ENCODE data around the gene ANKRD27. TPM values are rescaled to one million over a fixed set of nuclear protein-coding genes. Genes with fewer than 3 reads are reported as not detected.
"Not testable (repeated sequence)": the region's sequence is repeated elsewhere in the genome, so short reads cannot be mapped to it uniquely, and the experiment has no call there.

Gene ANKRD27
- total RNA-seq, 1 donor from 2014 or later, result 32.4 TPM

DNA sequence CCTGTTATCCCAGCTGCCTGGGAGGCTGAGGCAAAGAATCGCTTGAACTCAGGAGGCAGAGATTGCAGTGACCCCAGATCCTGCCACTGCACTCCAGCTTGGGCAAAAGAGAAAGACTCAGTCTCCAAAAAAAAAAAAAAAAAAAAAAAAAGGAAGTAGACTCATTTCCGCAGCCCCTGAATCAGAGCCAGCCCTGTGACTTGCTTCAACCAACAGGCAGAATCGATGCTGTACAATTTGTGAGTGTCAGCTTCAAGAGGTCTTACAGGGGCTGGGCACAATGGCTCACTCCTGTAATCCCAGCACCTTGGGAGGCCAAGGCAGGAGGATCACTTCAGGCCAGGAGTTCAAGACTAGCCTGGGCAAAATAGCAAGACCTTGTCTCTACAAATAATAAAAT lies 12.8 kb downstream of the ANKRD27 start:
- no peaks in the 10 kb centered on the region for H3K9me3 ChIP-seq
- no peak for DNase-seq (ENCODE audit: extremely low spot score in 2 of 2)
- H3K27me3 ChIP-seq, result no peaks in the 10 kb centered on the region
- TF ChIP-seq, protein P1, sequence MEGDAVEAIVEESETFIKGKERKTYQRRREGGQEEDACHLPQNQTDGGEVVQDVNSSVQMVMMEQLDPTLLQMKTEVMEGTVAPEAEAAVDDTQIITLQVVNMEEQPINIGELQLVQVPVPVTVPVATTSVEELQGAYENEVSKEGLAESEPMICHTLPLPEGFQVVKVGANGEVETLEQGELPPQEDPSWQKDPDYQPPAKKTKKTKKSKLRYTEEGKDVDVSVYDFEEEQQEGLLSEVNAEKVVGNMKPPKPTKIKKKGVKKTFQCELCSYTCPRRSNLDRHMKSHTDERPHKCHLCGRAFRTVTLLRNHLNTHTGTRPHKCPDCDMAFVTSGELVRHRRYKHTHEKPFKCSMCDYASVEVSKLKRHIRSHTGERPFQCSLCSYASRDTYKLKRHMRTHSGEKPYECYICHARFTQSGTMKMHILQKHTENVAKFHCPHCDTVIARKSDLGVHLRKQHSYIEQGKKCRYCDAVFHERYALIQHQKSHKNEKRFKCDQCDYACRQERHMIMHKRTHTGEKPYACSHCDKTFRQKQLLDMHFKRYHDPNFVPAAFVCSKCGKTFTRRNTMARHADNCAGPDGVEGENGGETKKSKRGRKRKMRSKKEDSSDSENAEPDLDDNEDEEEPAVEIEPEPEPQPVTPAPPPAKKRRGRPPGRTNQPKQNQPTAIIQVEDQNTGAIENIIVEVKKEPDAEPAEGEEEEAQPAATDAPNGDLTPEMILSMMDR (IDR thresholded peaks at IDR 0.05), result no peak
- no peak for TF ChIP-seq POLR2A (IDR thresholded peaks at IDR 0.05)
- TF ChIP-seq POLR2AphosphoS5 (IDR thresholded peaks at IDR 0.05; ENCODE audit: insufficient read depth in 1 of 2, low read depth in 1 of 2), result no peak
- H3K27ac ChIP-seq, result no peak overlapping the region
- no peak overlapping the region for H3K4me3 ChIP-seq
- no peaks in the 10 kb centered on the region for H3K4me1 ChIP-seq
- intact Hi-C loops (cut with DNase I), result no loop called here
- H3K36me3 ChIP-seq, result peaks cover 0 to 13% of the 10 kb centered on the region in 2 donors

DNA sequence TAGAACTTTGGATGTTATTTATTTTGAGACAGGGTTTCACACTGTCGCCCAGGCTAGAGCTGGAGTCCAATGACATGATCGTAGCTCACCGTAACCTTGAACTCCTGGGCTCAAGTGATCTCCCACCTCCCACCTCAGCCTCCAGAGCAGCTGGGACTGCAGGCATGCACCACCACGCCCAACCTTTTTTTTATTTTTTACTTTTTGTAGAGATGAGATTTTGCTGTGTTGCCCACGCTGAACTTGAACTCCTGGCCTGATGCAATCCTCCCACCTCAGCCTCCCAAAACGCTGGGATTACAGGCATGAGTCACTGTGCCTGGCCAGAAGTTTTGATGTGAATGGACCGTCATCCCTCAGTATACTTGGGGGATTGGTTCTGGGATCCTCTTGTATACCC lies 13.7 kb downstream of the ANKRD27 start:
- H3K36me3 ChIP-seq, result peaks cover 0 to 22% of the 10 kb centered on the region in 2 donors
- no peak overlapping the region for H3K27ac ChIP-seq
- no peaks in the 10 kb centered on the region for H3K9me3 ChIP-seq
- intact Hi-C loops (cut with DNase I), result no loop called here
- no peak overlapping the region for H3K4me3 ChIP-seq
- no peak for DNase-seq (ENCODE audit: extremely low spot score in 2 of 2)
- no peaks in the 10 kb centered on the region for H3K4me1 ChIP-seq
- TF ChIP-seq POLR2AphosphoS5 (IDR thresholded peaks at IDR 0.05; ENCODE audit: insufficient read depth in 1 of 2, low read depth in 1 of 2), result no peak
- TF ChIP-seq, protein P1 (IDR thresholded peaks at IDR 0.05), result no peak
- TF ChIP-seq POLR2A (IDR thresholded peaks at IDR 0.05), result no peak
- no peaks in the 10 kb centered on the region for H3K27me3 ChIP-seq

GRCh38 chr19:32658527-32658926 lies 16.5 kb downstream of the ANKRD27 start:
- intact Hi-C loops (cut with DNase I), result no loop called here
- H3K27me3 ChIP-seq, result no peaks in the 10 kb centered on the region

DNA sequence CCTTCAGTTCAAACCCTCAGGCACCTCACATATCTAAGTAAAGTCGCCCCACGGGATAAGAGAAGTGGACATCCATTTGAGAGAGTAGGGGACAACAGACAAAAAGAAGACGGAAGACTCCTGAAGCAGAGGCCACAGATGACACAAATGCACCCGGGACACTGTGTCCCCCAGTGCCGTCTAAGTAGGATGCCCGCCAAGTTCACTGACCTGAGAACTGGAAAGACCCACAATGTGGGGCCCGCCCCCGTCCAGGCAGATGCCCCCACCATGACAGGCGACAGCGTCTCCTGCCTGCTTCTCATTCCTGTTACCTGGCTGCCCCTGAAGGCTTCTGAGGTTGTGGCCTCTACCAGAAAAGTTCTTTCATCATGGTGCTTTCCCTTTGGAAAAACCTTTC lies 16.9 kb downstream of the ANKRD27 start:
- Histone ChIP-seq H3K27ac (no peak overlapping the region), H3K9me3 (no peaks in the 10 kb centered on the region), H3K4me3 (no peak overlapping the region), H3K4me1 (no peaks in the 10 kb centered on the region), H3K27me3 (no peaks in the 10 kb centered on the region), H3K36me3 (peaks cover 0 to 41% of the 10 kb centered on the region in 2 donors)
- intact Hi-C loops (cut with DNase I), result no loop called here
- TF ChIP-seq POLR2A (IDR thresholded peaks at IDR 0.05) (no peak), POLR2AphosphoS5 (IDR thresholded peaks at IDR 0.05; ENCODE audit: insufficient read depth in 1 of 2, low read depth in 1 of 2) (no peak)
- TF ChIP-seq, protein P1 (IDR thresholded peaks at IDR 0.05), result no peak
- DNase-seq (ENCODE audit: extremely low spot score in 2 of 2), result no peak

More at GRCh38 chr19:32658527-32658926, 16.5 kb downstream of the ANKRD27 start:
- no peaks in the 10 kb centered on the region for H3K9me3 ChIP-seq
- DNase-seq (ENCODE audit: extremely low spot score in 2 of 2), result no peak
- H3K4me1 ChIP-seq, result no peaks in the 10 kb centered on the region
- no peak overlapping the region for H3K4me3 ChIP-seq
- peaks cover 0 to 41% of the 10 kb centered on the region in 2 donors for H3K36me3 ChIP-seq
- no peak overlapping the region for H3K27ac ChIP-seq
- TF ChIP-seq, protein P1 (IDR thresholded peaks at IDR 0.05), result no peak
- TF ChIP-seq POLR2AphosphoS5 (IDR thresholded peaks at IDR 0.05; ENCODE audit: insufficient read depth in 1 of 2, low read depth in 1 of 2), result no peak
- TF ChIP-seq POLR2A (IDR thresholded peaks at IDR 0.05), result no peak

GRCh38 chr19:32656379-32656778 lies 18.6 kb downstream of the ANKRD27 start:
- H3K4me3 ChIP-seq; H3K9me3 ChIP-seq; H3K4me1 ChIP-seq; H3K27ac ChIP-seq; H3K27me3 ChIP-seq; DNase-seq (ENCODE audit: extremely low spot score in 2 of 2); intact Hi-C loops (cut with DNase I): not testable (repeated sequence)
- H3K36me3 ChIP-seq, result peaks cover 0 to 41% of the 10 kb centered on the region in 2 donors

DNA sequence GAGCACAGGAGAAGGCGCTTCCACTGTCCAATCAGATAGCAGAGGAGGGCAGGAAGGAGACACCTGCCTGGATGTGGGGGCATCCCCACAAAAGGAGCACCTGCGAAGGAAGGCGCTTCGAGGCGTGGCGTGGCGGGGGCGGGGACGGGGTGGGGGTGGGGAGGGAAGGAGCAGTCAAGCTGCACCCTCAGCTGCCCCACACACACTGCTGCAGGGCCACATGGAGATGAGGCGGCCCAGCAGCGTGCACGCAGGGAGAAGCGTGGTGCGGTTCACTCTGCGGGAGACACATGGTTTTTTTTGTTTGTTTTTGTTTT lies 21.4 kb downstream of the ANKRD27 start:
- H3K9me3 ChIP-seq, result no peaks in the 10 kb centered on the region
- intact Hi-C loops (cut with DNase I), result no loop called here
- H3K27ac ChIP-seq, result no peak overlapping the region
- H3K4me3 ChIP-seq, result no peak overlapping the region
- TF ChIP-seq POLR2AphosphoS5 (IDR thresholded peaks at IDR 0.05; ENCODE audit: insufficient read depth in 1 of 2, low read depth in 1 of 2), result no peak
- no peak for TF ChIP-seq POLR2A (IDR thresholded peaks at IDR 0.05)
- TF ChIP-seq, protein P1 (IDR thresholded peaks at IDR 0.05), result no peak
- DNase-seq (ENCODE audit: extremely low spot score in 2 of 2), result no peak
- no peaks in the 10 kb centered on the region for H3K4me1 ChIP-seq
- H3K36me3 ChIP-seq, result peaks cover 0 to 54% of the 10 kb centered on the region in 2 donors
- no peaks in the 10 kb centered on the region for H3K27me3 ChIP-seq
